Spleen (tissue), 11 donors: ENCODE measurements around the gene NUP210. TPM values are rescaled to one million over a fixed set of nuclear protein-coding genes. Genes with fewer than 3 reads are reported as not detected.

Experiments
- DNase-seq: peaks from one replicate; pipeline ENCODE4 v3.0.0-alpha.2; 2020
- H3K27ac ChIP-seq, 8 donors: fragments of 200-600 bp; sonication (generic) in 7 of 8; 1 replicate in 4 of 8; 2 replicates in 4 of 8; pipeline versions ENCODE4 v1.5.0 to v1.8.0; 2016 to 2021; ENCODE audit warnings: inconsistent platforms in 4 of 8, mild to moderate bottlenecking in 4 of 8, moderate library complexity in 1 of 8
- H3K27me3 ChIP-seq, 7 donors: fragments of 200-600 bp; sonication (generic) in 6 of 7; replicated peaks in 1 of 7; 1 replicate in 4 of 7; 2 replicates in 3 of 7; pipeline versions ENCODE4 v1.5.0 to v1.8.0; 2016 to 2021; ENCODE audit warnings: inconsistent platforms in 3 of 7, mild to moderate bottlenecking in 1 of 7
- H3K36me3 ChIP-seq, 6 donors: fragments of 200-600 bp; sonication (generic) in 5 of 6; 1 replicate in 4 of 6; 2 replicates in 2 of 6; pipeline versions ENCODE4 v1.5.0 to v1.8.0; 2016 to 2021; ENCODE audit warnings: inconsistent platforms in 2 of 6
- H3K4me1 ChIP-seq, 6 donors: fragments of 200-600 bp; sonication (generic) in 5 of 6; 1 replicate in 3 of 6; 2 replicates in 3 of 6; pipeline versions ENCODE4 v1.5.0 to v1.8.0; 2016 to 2021; ENCODE audit warnings: inconsistent platforms in 3 of 6
- H3K4me3 ChIP-seq, 8 donors: fragments of 200-600 bp; sonication (generic) in 7 of 8; 1 replicate in 4 of 8; 2 replicates in 4 of 8; pipeline versions ENCODE4 v1.5.0 to v1.8.0; 2016 to 2021; ENCODE audit warnings: inconsistent platforms in 4 of 8, mild to moderate bottlenecking in 4 of 8, moderate library complexity in 2 of 8
- H3K9me3 ChIP-seq, 8 donors: fragments of 200-600 bp; sonication (generic) in 7 of 8; 1 replicate in 4 of 8; 2 replicates in 4 of 8; pipeline versions ENCODE4 v1.5.0 to v1.8.0; 2016 to 2021; ENCODE audit warnings: inconsistent platforms in 4 of 8
- CTCF ChIP-seq, 11 experiments: fragments of 200-600 bp in 7 of 11; fragments of 450-650 bp in 4 of 11; sonication (generic) in 4 of 11; IDR thresholded peaks in 8 of 11; conservative IDR thresholded peaks in 3 of 11; 1 replicate in 7 of 11; 2 replicates in 4 of 11; pipeline versions ENCODE4 v1.4.0 to v1.8.0; 2016 to 2021; ENCODE audit warnings: antibody characterized with exemption in 11 of 11, inconsistent platforms in 4 of 11, mild to moderate bottlenecking in 1 of 11
- POLR2A ChIP-seq, 3 donors: fragments of 450-650 bp; IDR thresholded peaks; one replicate each; pipeline ENCODE4 v1.5.1; 2017; ENCODE audit warnings: antibody characterized with exemption in 3 of 3, mild to moderate bottlenecking in 1 of 3
- POLR2AphosphoS5 ChIP-seq, 3 donors: sonication (generic); formaldehyde crosslinking; IDR thresholded peaks; one replicate each; pipeline ENCODE4 v1.5.1; 2017; ENCODE audit warnings: antibody characterized with exemption in 3 of 3
- WGBS, 5 donors: extraction: QIAGEN DNeasy Blood & Tissue Kit in 3 of 5; methylation state at CpG; one replicate each; pipeline versions ENCODE4 v1.1.5 to v1.1.7; 2013 to 2018; 5-methylcytosine and 5-hydroxymethylcytosine counted together
- intact Hi-C: fragments of 100-400 bp; cut with DNase I; formaldehyde crosslinking; loops from one replicate; pipeline ENCODE4 v1.15.0; 2023; ENCODE audit warnings: low total_unique reads
- polyA plus RNA-seq, 3 donors: library from polyadenylated mRNA; stranded (reverse); fragments of 200-250 nt; gene quantifications; one replicate each; pipeline ENCODE4 v1.2.1, GENCODE V29; 2013
- total RNA-seq, 7 donors: library from RNA; depleted of rRNA in 3 of 7; stranded (reverse); fragments of >200 nt in 3 of 7; fragmentation: NEBNext Ultra II Directional in 4 of 7; extraction: Animal tissue kit (Norgen Biotek cat#: 25700) in 4 of 7; gene quantifications; one replicate each; pipeline versions ENCODE4 v1.1.0 to v1.2.1, GENCODE V29; 2016 to 2021
- donor health status: healthy with polysubstance abuse.
- donor health status: DM: no; HTN: no; CAD: no; lungs with moderate emphysema.
- donor health status: DM: no; HTN: no; CAD: no.
- donor health status: Bipolar disorder and iron deficiency.
- donor health status: healthy.
- donor health status: DM: no; HTN: no; CAD: no.
- donor health status: DM: yes; HTN: yes; CAD: no.

NUP210 gene
- total and polyA plus RNA-seq, 10 donors, result 20.1 to 76.8 (median 58.2) TPM

- TF ChIP-seq POLR2AphosphoS5 (IDR thresholded peaks at IDR 0.05), result no peak
- no peak for TF ChIP-seq POLR2A (IDR thresholded peaks at IDR 0.05)
- TF ChIP-seq CTCF (IDR thresholded peaks at IDR 0.05 in 8 of 11, conservative IDR thresholded peaks at IDR 0.05 in 3 of 11), result no peak
- Histone ChIP-seq H3K36me3 (peaks cover 0 to 100% (median 69%) of the 10 kb centered on the region in 6 donors), H3K4me1 (peaks cover 0 to 37% (median 12%) of the 10 kb centered on the region in 6 donors), H3K9me3 (no peaks in the 10 kb centered on the region), H3K4me3 (no peak overlapping the region), H3K27me3 (no peaks in the 10 kb centered on the region), H3K27ac (peak overlapping the region in 1 of 8 donors; percentile 6)
- DNase-seq, result no peak
- 86 to 92% (median 88%) methylated on average over 11 to 12 of the region's 12 CpGs for WGBS, 5 donors
- intact Hi-C loops, result no loop called here
These were observed 83.5 kb downstream of the NUP210 start for GRCh38 chr3:13336592-13336991.

DNA sequence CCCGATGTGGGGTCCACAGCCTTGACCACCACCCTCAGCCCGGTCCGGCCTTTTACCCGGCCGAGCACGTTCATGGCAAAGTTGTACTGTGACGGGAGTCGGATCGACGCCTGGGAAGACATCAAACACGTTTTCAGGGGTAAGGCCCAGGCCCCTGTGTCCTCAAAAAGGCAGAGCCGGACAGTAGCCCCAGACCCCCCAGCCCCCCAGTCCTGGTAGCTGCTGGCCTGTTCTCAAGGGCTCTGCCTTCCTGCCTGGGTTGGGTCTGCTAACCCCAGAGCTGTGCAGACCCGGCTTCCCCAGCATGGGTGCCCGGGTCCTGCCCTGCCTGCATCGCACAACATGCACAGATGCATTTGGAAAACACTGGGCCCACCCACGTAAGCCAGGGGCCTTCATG is 84.6 kb downstream of the NUP210 start:
- no peak for DNase-seq
- H3K4me1 ChIP-seq, result peaks cover 0 to 43% (median 16%) of the 10 kb centered on the region in 6 donors
- H3K27ac ChIP-seq, result peak overlapping the region in 1 of 8 donors; percentile 6
- TF ChIP-seq CTCF (IDR thresholded peaks at IDR 0.05 in 8 of 11, conservative IDR thresholded peaks at IDR 0.05 in 3 of 11), result no peak
- TF ChIP-seq POLR2AphosphoS5 (IDR thresholded peaks at IDR 0.05), result no peak
- no peak for TF ChIP-seq POLR2A (IDR thresholded peaks at IDR 0.05)
- no peak overlapping the region for H3K4me3 ChIP-seq
- intact Hi-C loops, result no loop called here
- no peaks in the 10 kb centered on the region for H3K9me3 ChIP-seq
- H3K36me3 ChIP-seq, result peaks cover 0 to 100% (median 66%) of the 10 kb centered on the region in 6 donors
- WGBS, 5 donors, result 92 to 97% (median 94%) methylated on average over 16 of the region's 16 CpGs
- H3K27me3 ChIP-seq, result no peaks in the 10 kb centered on the region

- Histone ChIP-seq H3K36me3 (peaks cover 0 to 100% (median 66%) of the 10 kb centered on the region in 6 donors), H3K27me3 (no peaks in the 10 kb centered on the region), H3K9me3 (no peaks in the 10 kb centered on the region), H3K4me3 (no peak overlapping the region), H3K27ac (peak overlapping the region in 1 of 8 donors; percentile 46), H3K4me1 (peaks cover 0 to 43% (median 16%) of the 10 kb centered on the region in 6 donors)
- intact Hi-C loops, result no loop called here
- TF ChIP-seq POLR2AphosphoS5 (IDR thresholded peaks at IDR 0.05) (no peak), CTCF (IDR thresholded peaks at IDR 0.05 in 8 of 11, conservative IDR thresholded peaks at IDR 0.05 in 3 of 11) (no peak), POLR2A (IDR thresholded peaks at IDR 0.05) (no peak)
- WGBS, 5 donors, result 67 to 81% (median 81%) methylated on average over 6 of the region's 6 CpGs
- no peak for DNase-seq
These were observed 85.1 kb downstream of the NUP210 start for GRCh38 chr3:13335059-13335458.

DNA sequence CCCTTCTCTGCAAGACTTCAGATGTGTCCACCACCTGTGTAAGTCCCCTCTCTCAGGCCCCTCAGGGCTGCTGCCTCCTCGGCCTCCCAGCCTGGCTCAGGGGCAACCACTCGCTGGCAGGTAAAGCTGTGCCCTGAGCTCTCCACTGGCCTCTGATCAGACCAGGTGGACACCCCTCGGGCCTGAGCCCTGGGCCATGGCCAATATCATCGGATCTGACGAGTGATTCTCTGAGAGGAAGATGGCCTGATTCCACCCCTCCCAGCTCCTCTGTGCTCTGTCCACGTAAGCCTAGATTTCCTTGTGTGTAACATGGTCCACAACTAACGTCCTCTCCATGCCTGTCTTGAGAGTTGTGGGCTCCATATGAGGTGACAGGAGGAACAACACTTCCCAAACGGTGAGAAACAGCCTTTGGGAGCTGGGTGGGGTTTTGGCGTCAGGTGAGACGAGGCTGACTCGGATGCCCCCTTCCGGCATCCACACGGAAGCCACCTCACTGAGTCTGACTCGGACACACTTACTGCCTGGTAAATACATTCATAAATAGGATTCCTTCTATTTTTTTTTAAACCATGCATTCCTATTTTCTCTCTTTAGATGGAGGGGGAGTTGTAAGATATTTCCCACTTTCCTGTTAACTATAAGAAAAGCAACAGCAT is 86.8 kb downstream of the NUP210 start:
- Histone ChIP-seq H3K27ac (peak overlapping the region in 4 of 8 donors; percentile 53 to 77 (median 66)), H3K9me3 (no peaks in the 10 kb centered on the region), H3K36me3 (peaks cover 0 to 100% (median 65%) of the 10 kb centered on the region in 6 donors), H3K27me3 (no peaks in the 10 kb centered on the region), H3K4me1 (peaks cover 0 to 30% (median 16%) of the 10 kb centered on the region in 6 donors), H3K4me3 (no peak overlapping the region)
- TF ChIP-seq POLR2AphosphoS5 (IDR thresholded peaks at IDR 0.05) (peak in 1 of 3 donors; percentile 21), POLR2A (IDR thresholded peaks at IDR 0.05) (no peak)
- intact Hi-C loops, result no loop called here
- no peak for DNase-seq
- 91 to 94% (median 92%) methylated on average over 13 to 14 of the region's 14 CpGs for WGBS, 5 donors
